C1 segment of cervical spinal cord (tissue), 14 donors: ENCODE results near the gene C11orf98.
A peak's percentile ranks its signal among the peaks of the same experiment; 100 is the strongest.
"Not testable (repeated sequence)": the region's sequence is repeated elsewhere in the genome, so short reads cannot be mapped to it uniquely, and the experiment has no call there.

Experiments used
- DNase-seq, 14 donors: peaks; one replicate each; lab custom pipeline; 2025; lab: John Stamatoyannopoulos, UW

C11orf98 gene

DNA sequence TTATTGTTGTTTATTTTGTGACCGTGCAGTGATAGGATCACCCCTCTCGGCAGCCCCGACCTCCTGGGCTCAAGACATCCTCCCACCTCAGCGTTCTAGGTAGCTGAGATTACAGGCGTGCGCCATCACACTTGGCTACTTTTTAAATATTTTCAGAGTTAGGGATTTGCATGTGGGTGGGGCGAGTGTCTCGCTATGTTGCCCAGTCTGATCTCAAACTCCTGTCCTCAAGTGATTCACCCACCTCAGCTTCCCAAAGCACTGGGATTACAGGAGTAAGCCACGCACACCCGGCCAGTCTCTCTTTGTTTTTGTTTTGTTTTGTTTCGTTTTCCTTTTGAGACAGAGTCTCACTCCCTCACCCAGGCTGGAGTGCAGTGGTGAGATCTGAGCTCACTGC lies 10.7 kb downstream of the C11orf98 start:
- DNase-seq: no peak

DNA sequence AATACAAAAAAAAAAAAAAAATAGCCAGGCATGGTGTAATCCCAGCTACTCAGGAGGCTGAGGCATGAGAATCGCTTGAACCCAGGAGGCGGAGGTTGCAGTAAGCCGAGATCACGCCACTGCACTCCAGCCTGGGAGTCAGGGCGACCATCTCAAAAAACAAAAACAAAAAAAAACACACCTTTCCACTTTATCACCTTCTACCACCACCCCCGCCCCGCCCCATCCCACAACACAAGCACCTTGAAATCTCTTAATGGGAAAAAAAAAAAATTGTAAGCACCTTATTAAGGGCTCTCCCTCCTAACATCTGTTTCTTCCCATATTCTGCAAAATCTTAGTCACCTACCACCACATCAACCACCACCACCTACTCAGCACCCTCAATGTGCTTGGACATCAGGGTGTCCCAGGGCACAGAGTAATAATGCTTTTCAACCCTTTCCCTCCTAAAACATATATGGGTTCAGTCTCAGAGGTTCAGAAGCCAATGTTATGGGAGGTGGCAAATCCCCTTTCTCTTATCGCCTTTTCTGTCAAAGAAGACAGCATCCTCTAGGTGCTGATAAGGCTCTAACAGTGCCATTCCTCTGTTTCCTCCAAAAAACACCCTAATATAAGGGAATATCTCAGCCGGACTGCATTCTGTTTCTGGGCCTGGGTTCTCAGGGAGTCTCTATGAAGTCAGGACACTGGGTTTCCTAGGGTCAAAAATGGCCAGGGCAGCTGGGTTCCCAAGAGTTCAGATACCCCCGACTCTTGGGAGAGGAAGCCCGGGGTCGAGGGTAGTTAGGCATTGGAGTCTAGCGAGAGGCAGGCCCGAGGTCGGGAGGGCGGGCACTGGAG lies 12.6 kb downstream of the C11orf98 start:
- DNase-seq: no peak

DNA sequence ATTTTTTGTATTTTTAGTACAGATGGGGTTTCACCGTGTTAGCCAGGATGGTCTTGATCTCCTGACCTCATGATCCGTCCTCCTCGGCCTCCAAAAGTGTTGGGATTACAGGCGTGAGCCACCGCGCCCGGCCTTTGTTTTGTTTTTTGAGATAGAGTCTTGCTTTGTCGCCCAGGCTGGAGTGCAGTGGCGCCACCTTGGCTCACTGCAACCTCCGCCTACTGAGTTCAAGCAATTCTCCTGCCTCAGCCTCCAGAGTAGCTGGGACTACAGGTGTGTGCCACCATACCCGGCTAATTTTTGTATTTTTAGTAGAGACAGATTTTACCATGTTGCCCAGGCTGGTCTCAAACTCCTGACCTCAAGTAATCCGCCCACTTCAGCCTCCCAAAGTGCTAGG lies 14.7 kb downstream of the C11orf98 start:
- DNase-seq: not testable (repeated sequence)

DNA sequence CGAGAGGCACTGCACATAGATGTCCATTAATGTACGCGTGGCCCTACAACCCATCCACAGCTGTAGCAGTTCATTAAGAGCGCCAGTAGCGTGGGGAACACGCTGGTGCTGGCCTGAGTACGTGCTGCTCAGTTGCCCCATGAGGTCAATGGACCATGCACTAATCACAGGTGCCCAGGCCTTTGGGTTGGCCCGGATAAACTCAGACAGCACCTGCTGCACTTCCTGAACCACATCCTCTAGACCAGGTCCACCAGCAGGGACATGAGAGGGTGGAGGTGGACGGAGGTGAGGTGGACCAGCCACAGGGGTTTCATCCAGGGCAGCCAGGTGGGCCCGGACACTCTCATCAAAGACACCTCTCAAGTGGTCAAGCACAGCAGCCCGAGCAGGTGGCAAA lies 15.5 kb downstream of the C11orf98 start:
- no peak for DNase-seq

DNA sequence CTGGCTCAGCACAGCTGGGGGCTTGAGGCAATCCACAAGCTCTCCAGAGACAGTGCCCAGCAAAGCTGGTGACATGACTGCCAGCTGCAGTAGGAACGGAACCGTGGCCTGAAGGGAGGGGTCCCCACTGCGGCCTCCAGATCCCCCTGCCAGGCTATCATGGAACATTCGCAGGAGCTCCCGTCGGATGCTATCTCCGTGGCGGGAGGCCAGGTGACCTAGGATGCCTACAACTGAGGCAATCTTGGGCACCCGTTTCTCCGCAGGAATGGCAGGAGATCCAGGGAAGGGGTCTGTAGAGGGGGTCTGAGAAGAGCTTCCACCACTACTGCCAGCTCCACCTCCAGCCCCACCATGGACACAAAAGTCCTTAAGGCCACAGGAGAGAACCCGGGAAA lies 16.0 kb downstream of the C11orf98 start:
- DNase-seq: no peak

DNA sequence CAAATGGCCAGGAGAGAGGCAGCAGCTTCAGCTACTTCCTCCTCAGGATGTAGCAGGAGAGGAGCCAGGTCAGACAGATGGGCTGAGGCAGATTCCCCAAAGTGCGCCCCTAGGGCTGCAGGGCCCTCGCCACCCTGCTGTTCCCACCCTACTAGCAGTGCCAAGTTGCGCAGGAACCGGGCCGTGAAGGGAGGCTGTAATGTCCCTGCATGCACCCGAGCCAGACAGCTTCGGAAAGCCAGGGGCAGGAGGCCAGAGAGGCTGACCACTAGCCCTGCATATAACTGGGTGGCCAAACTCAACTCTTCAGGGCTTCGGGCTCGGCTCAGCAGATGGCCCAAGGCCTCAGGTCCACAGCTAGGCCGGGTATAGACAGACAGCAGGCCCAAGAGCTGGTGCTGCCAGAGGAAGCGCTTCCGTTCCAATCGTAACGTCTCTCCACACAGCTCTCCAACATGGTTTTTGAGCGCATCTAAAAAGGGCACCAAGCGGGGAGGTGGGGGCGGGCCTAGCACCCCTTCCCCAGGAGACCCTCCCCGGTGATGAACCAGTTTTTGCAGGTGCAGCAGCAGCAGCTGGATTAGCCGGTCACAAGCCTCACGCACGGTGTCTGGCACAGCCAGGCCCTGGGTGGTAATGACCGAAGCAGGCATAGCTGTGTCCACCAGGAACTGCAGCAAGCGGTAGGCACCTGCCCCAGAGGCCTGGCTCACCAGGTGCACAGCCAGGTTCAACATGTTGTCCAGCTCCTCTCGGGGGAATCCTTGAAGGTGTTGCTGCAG lies 16.6 kb downstream of the C11orf98 start:
- DNase-seq: no peak

DNA sequence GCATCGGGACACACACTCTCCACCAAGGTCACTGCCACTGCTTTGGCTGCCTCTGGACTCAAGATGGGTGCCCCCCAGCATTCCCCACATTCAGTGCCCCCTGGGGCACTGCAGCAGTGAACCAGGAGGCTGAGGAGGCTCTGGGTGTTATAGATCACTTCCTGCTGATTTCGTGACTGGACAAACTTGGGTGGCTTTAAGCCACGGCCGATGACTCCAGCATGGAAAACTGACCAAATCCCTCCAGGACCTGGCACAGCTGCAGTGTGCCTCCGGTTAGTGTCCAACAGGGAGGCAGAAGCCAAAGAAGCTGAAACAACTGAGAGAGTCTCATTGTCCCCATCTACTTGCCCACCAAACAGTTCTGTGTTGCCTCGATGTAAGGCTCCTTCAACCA lies 17.4 kb downstream of the C11orf98 start:
- no peak for DNase-seq

DNA sequence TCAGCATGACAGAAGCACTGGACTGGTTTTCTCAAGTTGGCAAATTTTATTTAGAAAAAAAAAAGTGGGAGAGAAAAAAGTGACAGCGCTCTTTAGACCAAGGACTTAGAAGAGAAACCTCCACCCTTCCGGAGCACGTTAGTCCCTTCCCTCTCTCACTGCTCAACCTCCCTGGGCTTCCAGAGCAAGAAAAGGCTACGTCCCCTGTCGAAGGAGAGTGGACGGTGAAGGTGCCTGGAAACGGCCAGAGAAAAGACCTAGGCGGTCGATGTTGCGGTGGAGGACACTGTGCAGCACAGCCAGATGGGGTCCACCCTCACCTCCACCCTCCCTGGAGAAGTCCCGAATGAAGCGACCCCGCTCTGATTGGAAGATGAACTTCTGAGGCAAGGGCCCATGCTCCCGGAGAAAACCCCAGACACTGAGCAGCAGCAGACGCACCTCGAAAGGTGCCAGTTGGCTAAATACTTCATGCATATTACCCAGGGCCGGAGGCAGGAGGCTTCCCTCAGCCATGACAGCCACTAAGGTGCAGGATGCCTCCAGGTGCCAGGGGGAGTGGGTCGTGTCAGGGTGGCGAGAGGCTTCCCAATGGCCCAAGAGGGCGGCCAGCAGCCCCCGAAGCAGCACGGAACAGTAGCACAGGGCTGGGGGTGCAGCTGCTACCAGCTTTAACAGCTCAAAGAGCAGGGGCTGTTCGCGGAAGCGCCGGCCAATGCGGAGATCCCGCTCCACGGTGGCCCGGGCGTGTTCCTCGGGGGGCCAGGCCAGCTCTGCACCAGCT lies 18.0 kb downstream of the C11orf98 start:
- DNase-seq: no peak

DNA sequence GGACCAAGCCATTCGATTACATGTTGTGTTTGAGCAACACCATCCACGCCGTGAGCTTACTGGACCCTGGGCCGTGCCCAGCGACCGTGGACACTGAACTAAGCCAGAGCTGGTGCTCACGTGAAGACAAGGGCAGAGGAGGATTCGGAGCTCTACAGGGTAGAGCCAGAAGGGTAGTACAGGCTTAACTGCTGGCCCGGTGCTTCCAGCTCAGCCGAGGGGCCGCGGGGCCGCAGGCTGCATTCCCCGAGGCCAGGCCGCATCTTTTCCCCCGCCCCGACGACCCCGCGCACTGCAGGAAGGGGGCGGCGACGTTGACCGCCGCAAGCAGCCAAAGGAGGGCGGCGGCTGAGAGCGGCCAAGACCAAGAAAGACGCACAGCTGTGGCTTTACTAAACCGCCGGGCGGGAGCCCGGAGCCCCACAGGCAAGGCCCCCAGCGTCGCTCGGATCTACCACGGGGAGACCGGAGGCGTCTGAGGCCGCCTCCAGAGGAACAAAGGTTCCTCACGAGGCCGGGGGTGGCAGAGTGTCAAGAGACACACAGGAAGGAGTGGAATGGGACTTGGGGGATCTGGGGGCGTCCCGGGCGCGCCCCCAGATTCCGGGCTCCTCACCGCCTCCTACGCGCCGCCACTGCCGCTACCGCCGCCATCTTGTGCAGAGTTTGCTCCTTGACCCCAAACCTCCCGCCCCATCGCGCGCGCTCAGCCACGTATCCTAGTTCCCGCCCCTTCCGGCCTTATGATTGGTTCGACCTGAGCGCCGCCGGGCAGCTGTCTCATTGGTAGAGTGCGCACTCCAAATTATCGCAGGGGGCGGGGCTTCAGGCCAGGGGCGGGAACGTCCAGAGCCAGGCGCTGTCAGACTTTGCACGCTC lies 18.8 kb downstream of the C11orf98 start, which contains the start of gene GANAB:
GANAB (minus strand) TSS at position 668 of the 879 bp plus-strand sequence; CDS start at position 654, 14 bp downstream.
- peak; percentile 84 to 97 (median 95) for DNase-seq

DNA sequence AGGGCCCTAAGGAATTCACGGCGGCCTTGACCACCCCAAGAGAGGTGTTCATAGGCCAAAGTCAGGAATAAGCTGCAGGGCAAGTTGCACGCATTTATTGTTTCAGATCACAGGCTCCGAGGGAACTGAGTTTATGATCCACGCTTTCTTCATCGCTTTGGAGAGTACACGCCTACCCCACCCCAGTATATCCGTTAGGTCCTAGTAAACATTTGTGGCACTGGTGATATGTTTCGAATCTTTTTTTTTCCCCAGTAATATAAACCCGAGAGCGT lies 19.4 kb downstream of the C11orf98 start:
- DNase-seq: no peak

DNA sequence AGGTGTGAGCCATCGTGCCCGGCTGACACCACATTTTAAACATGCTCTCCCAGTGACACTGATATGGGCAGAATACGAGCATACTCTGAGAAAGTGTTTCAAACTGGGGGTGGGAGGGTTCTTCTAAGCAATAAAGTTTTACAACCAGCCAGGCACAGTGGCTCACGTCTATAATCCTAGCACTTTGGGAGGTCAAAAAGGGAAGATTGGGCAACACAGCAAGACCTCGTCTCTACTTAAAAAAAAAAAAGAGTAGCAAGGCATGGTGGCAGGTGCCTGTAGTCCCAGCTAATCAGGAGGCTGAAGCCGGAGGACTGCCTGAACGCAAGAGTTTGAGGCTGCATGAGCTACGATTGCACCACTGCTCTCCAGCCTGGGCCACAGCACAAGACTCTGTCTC lies 20.8 kb downstream of the C11orf98 start:
- DNase-seq: no peak

DNA sequence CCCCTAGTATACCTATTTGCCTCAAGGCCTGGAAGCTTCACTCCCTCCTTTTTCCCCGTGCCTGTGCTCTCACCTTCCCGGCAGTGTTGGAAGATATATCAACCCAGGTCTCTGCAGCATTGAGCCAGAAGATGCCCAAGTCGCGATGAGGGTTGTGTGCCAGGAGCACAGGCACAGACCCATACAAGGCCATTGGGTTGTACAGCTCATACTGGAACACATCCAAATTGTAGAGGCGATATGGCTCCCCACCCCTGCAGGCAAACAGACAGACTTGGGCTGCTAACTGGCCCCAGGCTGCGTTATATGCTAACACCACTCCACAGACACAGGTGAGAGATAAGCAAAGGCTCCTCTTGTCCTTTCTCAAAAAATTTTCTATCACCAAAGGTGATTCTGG lies 32.5 kb downstream of the C11orf98 start:
- no peak for DNase-seq

DNA sequence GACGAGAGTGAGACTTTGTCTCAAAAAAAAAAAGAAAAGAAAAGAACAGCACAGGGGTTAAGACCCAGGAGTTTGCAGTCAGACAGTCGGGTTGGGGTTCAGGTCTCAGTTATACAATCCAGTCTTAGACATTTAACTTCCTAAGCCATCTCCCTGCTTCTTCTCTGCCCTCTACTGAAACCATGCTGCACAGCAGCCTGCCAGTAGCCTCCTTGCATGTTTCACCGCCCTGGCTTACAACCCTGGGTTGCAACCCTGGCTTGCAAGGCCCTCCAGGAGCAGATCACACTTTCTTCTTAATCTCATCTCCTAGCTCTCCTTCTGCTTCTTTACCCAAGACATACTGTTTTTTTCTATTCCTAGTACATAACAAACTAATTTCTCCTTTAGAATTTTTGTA lies 37.3 kb downstream of the C11orf98 start:
- DNase-seq: no peak

DNA sequence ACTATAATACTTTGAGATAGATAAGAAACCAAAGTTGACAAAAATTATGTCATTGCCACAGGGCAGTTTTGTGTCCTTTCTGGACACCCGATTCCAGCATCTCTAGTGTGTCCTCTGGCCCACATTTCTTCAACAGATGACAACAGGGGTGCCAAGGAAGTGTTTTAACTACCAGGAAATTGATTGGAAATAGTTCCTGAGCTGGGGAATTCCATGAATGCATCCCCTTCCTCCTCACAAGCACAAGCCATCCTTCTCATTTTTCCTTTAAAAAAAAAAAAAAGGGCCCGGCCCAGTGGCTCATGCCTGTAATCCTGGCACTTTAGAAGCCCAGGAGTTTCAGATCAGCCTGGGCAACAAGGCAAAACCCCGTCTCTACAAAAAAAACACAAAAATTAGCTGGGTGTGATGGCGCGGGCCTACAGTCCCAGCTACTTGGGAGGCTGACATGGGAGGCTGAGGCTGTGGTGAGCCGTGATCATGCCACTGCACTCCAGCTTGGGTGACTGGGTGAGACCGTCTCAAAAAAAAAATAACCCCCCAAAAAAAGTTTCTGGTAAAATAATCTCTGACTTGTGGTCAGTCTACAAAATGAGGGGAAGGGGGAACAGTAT lies 42.4 kb downstream of the C11orf98 start:
- no peak for DNase-seq

DNA sequence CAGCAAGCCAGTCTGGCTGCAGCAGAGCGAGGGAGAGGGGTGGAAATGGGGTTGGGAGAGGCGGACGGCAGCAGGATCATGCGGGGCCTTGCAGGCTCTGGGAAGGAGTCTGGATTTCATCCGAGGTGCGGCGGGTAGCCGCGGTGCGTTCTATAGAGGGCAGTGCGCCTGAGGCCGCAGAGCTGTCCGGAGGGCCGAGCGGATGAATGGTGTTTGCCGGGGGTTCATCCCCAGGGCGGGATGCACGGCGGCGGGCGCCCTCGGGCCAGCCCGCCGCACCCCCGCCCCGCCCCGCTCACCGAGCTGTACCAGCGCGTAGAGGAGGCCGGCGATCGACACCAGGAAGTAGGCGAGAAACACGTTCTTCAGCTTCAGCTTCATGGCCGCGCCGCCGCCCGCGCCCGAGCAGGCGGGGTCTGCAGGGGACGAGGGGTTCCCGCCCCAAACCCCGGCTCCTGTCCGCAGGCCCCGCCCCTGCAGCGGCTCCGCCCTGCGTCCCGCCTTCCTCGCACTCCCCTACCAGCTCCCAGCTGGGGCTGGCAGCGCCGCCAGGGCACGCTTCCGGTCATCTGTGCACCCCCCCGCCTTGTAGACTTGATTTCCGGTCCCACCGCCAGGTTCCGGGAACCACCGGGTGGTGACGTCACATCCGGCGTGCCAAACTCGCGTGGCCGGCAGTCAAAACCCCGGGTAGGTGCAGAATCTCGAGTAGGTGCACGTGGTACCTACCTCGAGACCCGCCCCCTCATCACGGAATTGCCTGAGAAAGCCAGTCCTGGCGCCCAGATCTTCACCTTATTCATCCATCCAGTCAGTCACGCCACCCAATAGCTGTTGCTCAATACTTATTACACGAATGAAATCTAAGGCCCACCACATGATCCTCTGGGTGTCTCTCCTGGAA lies 43.2 kb downstream of the C11orf98 start, which contains the start of gene B3GAT3:
B3GAT3 (minus strand) TSS at position 420 of the 904 bp plus-strand sequence; CDS start at position 381, 39 bp downstream.
- DNase-seq: peak; percentile 84 to 99 (median 96)

DNA sequence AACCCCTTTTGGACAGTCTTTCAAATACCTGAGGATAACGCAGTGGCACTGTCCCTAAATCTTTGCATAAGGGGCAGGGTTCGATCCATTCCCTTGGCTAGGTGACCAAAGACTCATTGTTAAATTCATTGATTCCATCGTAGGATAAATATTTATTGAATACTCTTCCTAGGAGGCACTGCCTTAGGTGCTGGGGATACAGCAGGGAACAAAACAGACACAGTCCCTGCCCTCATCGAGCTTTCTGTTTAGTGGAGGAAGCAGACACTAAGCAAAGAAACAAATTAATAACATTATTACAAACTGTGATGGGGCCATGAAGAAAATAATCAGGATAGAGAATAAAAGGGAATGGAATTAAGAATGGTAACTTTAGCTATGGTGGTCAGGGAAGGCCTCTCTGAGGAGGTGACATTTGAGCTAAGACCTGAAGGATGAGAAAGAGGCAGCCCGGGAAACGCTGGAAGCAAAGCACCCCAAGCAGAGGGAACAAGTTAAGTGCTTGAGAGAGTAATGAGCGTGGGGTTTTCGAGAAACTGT lies 43.9 kb downstream of the C11orf98 start:
- DNase-seq: no peak

DNA sequence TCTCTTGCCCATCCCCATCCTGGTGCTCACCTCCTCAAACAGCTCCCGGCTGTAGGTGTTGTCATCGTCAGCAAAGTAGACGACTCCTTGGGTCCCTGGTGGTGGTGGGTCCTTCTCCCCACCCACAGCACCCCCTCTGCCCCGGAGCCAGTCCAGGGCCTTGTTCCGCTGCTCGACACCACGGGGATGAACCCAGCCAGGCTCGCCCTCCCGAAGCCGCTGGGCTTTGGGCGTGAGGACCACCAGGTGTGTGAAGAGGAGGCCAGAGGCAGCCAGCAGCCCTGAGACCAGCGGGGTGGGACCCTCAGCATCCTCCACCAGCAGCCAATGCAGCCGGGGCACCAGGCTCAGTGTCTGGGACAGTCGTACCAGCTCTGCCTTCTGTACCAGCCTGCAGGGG lies 48.1 kb downstream of the C11orf98 start:
- not testable (repeated sequence) for DNase-seq

DNA sequence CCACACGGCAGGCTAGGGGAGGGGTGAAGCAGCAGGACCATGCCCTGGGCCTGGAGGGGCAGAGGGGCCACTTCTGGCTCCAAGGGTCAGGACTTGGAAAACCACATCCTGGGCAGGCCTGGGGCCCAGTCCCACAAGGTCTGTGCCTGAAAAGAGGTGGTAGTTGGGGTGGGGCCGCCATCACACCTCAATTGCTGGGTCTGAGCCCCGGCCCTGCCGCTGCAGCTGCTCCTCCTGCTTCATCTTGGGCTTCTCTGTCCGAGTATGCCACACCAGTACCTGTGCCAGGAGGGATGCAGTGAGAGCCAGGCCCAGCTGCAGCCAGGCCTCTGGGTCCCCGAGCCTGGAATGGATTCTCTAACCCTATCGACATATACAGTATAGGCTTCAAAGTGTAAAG lies 49.5 kb downstream of the C11orf98 start:
- peak in 1 of 14 donors; percentile 36 for DNase-seq

DNA sequence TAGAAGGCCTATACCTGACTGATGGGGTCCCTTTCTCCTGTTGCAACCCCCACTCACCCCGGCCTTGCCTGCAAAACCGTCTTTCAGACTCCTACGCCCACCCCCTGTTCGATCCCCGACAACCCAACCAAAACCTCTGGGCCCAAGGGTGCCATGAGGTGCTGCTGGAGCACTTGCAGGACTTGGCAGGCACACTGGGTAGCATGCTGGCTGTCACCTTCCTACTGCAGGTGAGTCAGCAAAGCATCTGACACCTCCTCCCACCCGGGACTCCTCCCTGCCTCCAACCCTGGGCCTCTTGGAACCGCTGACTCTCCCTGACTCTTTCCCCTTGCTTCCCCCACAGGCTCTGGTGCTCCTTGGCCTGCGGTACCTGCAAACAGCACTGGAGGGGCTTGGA lies 50.7 kb downstream of the C11orf98 start:
- DNase-seq: no peak
